Lower leg skin (tissue), 4 donors: ENCODE measurements around the gene CDKAL1. TPM values are rescaled to one million over a fixed set of nuclear protein-coding genes. Genes with fewer than 3 reads are reported as not detected.
"Not testable (repeated sequence)": the region's sequence is repeated elsewhere in the genome, so short reads cannot be mapped to it uniquely, and the experiment has no call there.

Experiments used
- DNase-seq, 2 donors: peaks; one replicate each; pipeline ENCODE4 v3.0.0-alpha.2; 2019; ENCODE audit warnings: low spot score in 2 of 2
- H3K4me3 ChIP-seq: fragments of 200-600 bp; sonication (generic); 2 replicates; pipeline ENCODE4 v1.5.1; 2017; ENCODE audit warnings: mild to moderate bottlenecking, low read depth; ENCODE audit not compliant: poor library complexity, severe bottlenecking
- CTCF ChIP-seq, 3 donors: fragments of 450-650 bp; IDR thresholded peaks; one replicate each; pipeline ENCODE4 v1.5.1; 2016; ENCODE audit warnings: antibody characterized with exemption in 3 of 3, mild to moderate bottlenecking in 3 of 3, moderate library complexity in 2 of 3
- POLR2A ChIP-seq, 2 donors: fragments of 450-650 bp; IDR thresholded peaks; one replicate each; pipeline ENCODE4 v1.6.1; 2016 to 2017; ENCODE audit warnings: antibody characterized with exemption in 2 of 2, mild to moderate bottlenecking in 1 of 2, moderate library complexity in 1 of 2
- WGBS, 2 donors: methylation state at CpG; one replicate each; pipeline ENCODE4 v1.1.5; 2018; 5-methylcytosine and 5-hydroxymethylcytosine counted together
- intact Hi-C: fragments of 100-400 bp; cut with DNase I; formaldehyde crosslinking; loops from one replicate; pipeline ENCODE4 v1.15.0; 2023; ENCODE audit warnings: low total_unique reads
- total RNA-seq, 4 donors: library from RNA; depleted of rRNA; stranded (reverse); fragments of >200 nt; gene quantifications; one replicate each; pipeline ENCODE4 v1.1.0, GENCODE V29; 2016

The CDKAL1 gene
- total RNA-seq, 4 donors from 2014 or later, result 10.3 to 18.0 (median 11.6) TPM

- intact Hi-C loops, result no loop called here
- 94 to 99% methylated on average over 2 of the region's 2 CpGs for WGBS, 2 donors
- TF ChIP-seq CTCF (IDR thresholded peaks at IDR 0.05) (no peak), POLR2A (IDR thresholded peaks at IDR 0.05) (no peak)
- no peak for DNase-seq
- no peak overlapping the region for H3K4me3 ChIP-seq
These were observed 188.2 kb downstream of the CDKAL1 start for GRCh38 chr6:20722455-20722854.

GRCh38 chr6:20723236-20723635, 189.0 kb downstream of the CDKAL1 start:
- intact Hi-C loops, result no loop called here
- H3K4me3 ChIP-seq, result no peak overlapping the region
- DNase-seq, result no peak
- TF ChIP-seq POLR2A (IDR thresholded peaks at IDR 0.05) (no peak), CTCF (IDR thresholded peaks at IDR 0.05) (no peak)
- 94 to 96% methylated on average over 11 to 12 of the region's 12 CpGs for WGBS, 2 donors

- no peak for TF ChIP-seq CTCF (IDR thresholded peaks at IDR 0.05)
- no peak for TF ChIP-seq POLR2A (IDR thresholded peaks at IDR 0.05)
These were observed 190.4 kb downstream of the CDKAL1 start for GRCh38 chr6:20724443-20725190.

GRCh38 chr6:20725235-20725634, 191.0 kb downstream of the CDKAL1 start:
- H3K4me3 ChIP-seq, DNase-seq, intact Hi-C loops: not testable (repeated sequence)
- WGBS, 2 donors, result 93 to 98% methylated on average over 3 of the region's 3 CpGs

More at GRCh38 chr6:20724443-20725190, 190.4 kb downstream of the CDKAL1 start:
- no peak overlapping the region for H3K4me3 ChIP-seq
- intact Hi-C loops, result no loop called here
- no peak for DNase-seq
- 86 to 96% methylated on average over 6 of the region's 6 CpGs for WGBS, 2 donors

GRCh38 chr6:20729086-20729485, 194.8 kb downstream of the CDKAL1 start:
- H3K4me3 ChIP-seq, result no peak overlapping the region
- WGBS, 2 donors, result 86 to 91% methylated on average over 1 of the region's 1 CpG
- DNase-seq, result no peak
- intact Hi-C loops, result no loop called here
- TF ChIP-seq CTCF (IDR thresholded peaks at IDR 0.05), result no peak
- no peak for TF ChIP-seq POLR2A (IDR thresholded peaks at IDR 0.05)

- DNase-seq, intact Hi-C loops, H3K4me3 ChIP-seq: not testable (repeated sequence)
- WGBS, 2 donors, result 91 to 93% methylated on average over 8 of the region's 8 CpGs
These were observed 198.1 kb downstream of the CDKAL1 start for GRCh38 chr6:20732362-20732761.

- 63 to 65% methylated on average over 3 of the region's 3 CpGs for WGBS, 2 donors
- H3K4me3 ChIP-seq, result no peak overlapping the region
- intact Hi-C loops, result no loop called here
- no peak for TF ChIP-seq POLR2A (IDR thresholded peaks at IDR 0.05)
- no peak for TF ChIP-seq CTCF (IDR thresholded peaks at IDR 0.05)
- no peak for DNase-seq
These were observed 198.6 kb downstream of the CDKAL1 start for GRCh38 chr6:20732896-20733295.
